Endothelial cell of umbilical vein (primary cell): ENCODE data around the gene FYTTD1. TPM values are rescaled to one million over a fixed set of nuclear protein-coding genes. Genes with fewer than 3 reads are reported as not detected.
A peak's percentile ranks its signal among the peaks of the same experiment; 100 is the strongest.

Source experiments
- BruUV-seq: library from RNA; stranded (reverse); fragments of 400-500 nt; replicated peaks from 2 replicates; lab custom pipeline; 2021; lab: Mats Ljungman, UMichigan
- CTCF ChIA-PET: fragments of 300-600, 350-600 bp; sonication (Branson Sonifier 250); formaldehyde crosslinking; loops from one replicate; lab custom pipeline; 2021; ENCODE audit warnings: antibody characterized with exemption, inconsistent platforms; lab: Charles Lee
- POLR2A ChIA-PET: fragments of 300-600, 350-600 bp; sonication (Branson Sonifier 250); formaldehyde crosslinking; loops from one replicate; lab custom pipeline; 2021; ENCODE audit warnings: antibody characterized with exemption, inconsistent platforms; lab: Charles Lee
- DNase-seq: peaks from one replicate; pipeline ENCODE4 v3.0.0-alpha.2; 2011; ENCODE audit warnings: low read depth, low spot score
- FAIRE-seq: peaks from 2 replicates; lab custom pipeline; 2011; peaks lifted over from hg19 to GRCh38; lab: Jason Lieb, UNC
- H2AFZ ChIP-seq: 2 replicates; pipeline ENCODE4 v1.6.0; 2012; ENCODE audit warnings: low read depth, low read length, control low read depth, inconsistent platforms
- H3K27ac ChIP-seq: 2 replicates; pipeline ENCODE4 v1.5.1; 2011; ENCODE audit warnings: low read depth, mild to moderate bottlenecking, control low read depth, low read length, moderate library complexity; ENCODE audit not compliant: insufficient read depth
- H3K27me3 ChIP-seq, 2 experiments: 2 replicates each; pipeline versions ENCODE4 v1.6.0 to v1.6.1; 2011; ENCODE audit warnings: low read length in 2 of 2, mixed read lengths in 1 of 2; ENCODE audit not compliant: control insufficient read depth in 2 of 2, insufficient read depth in 2 of 2
- H3K36me3 ChIP-seq, 2 experiments: 2 replicates in 1 of 2; 3 replicates in 1 of 2; pipeline ENCODE4 v1.5.1; 2011; ENCODE audit warnings: low read length in 2 of 2, mild to moderate bottlenecking in 1 of 2, moderate library complexity in 1 of 2; ENCODE audit not compliant: control insufficient read depth in 2 of 2, insufficient read depth in 2 of 2; ENCODE audit errors: extremely low read depth in 1 of 2
- H3K4me1 ChIP-seq: 3 replicates; pipeline ENCODE4 v1.5.1; 2011; ENCODE audit warnings: mild to moderate bottlenecking, low read length; ENCODE audit not compliant: control insufficient read depth, insufficient read depth; ENCODE audit errors: extremely low read depth
- H3K4me2 ChIP-seq: 2 replicates; pipeline ENCODE4 v1.6.1; 2011; ENCODE audit warnings: low read length, control low read depth, mixed read lengths; ENCODE audit not compliant: insufficient read depth
- H3K4me3 ChIP-seq, 3 experiments: fragments of 200-600 bp in 1 of 3; sonication (generic), shearing (Covaris generic) in 1 of 3; replicated peaks in 1 of 3; 2 replicates each; pipeline ENCODE4 v1.5.1; 2011 to 2016; ENCODE audit warnings: control low read depth in 3 of 3, low read length in 3 of 3, mild to moderate bottlenecking in 2 of 3, inconsistent platforms in 1 of 3, low read depth in 1 of 3, moderate library complexity in 1 of 3; ENCODE audit not compliant: insufficient read depth in 1 of 3
- H3K79me2 ChIP-seq: 2 replicates; pipeline ENCODE4 v1.6.0; 2012; ENCODE audit warnings: low read length, inconsistent platforms; ENCODE audit not compliant: control insufficient read depth, insufficient read depth
- H3K9ac ChIP-seq: replicated peaks from 2 replicates; pipeline ENCODE3; 2011; ENCODE audit warnings: low read length, control low read depth; ENCODE audit not compliant: insufficient read depth; ENCODE audit errors: extremely low read depth
- H3K9me1 ChIP-seq: replicated peaks from 3 replicates; pipeline ENCODE4 v1.6.0; 2011; ENCODE audit warnings: mild to moderate bottlenecking, low read length; ENCODE audit not compliant: control insufficient read depth, insufficient read depth; ENCODE audit errors: extremely low read depth
- H3K9me3 ChIP-seq: replicated peaks from 2 replicates; pipeline ENCODE4 v1.5.1; 2012; ENCODE audit warnings: low read length, inconsistent platforms; ENCODE audit not compliant: control insufficient read depth, insufficient read depth
- H4K20me1 ChIP-seq: replicated peaks from 2 replicates; pipeline ENCODE3; 2011; ENCODE audit warnings: mild to moderate bottlenecking, low read length; ENCODE audit not compliant: control insufficient read depth, insufficient read depth; ENCODE audit errors: extremely low read depth
- EZH2 ChIP-seq: IDR thresholded peaks from 2 replicates; pipeline ENCODE4 v1.6.1; 2012; ENCODE audit warnings: borderline replicate concordance, low read depth, mild to moderate bottlenecking, moderate library complexity, low read length, inconsistent platforms; ENCODE audit not compliant: severe bottlenecking
- FOS ChIP-seq: IDR thresholded peaks from 2 replicates; pipeline ENCODE4 v1.6.1; 2011; ENCODE audit warnings: mild to moderate bottlenecking, low read length, moderate library complexity, borderline replicate concordance; ENCODE audit not compliant: insufficient read depth
- GATA2 ChIP-seq: IDR thresholded peaks from 2 replicates; pipeline ENCODE4 v1.7.0; 2011; ENCODE audit warnings: low read depth, mild to moderate bottlenecking, moderate library complexity, mixed read lengths, low read length; ENCODE audit not compliant: insufficient read length, insufficient read depth
- JUN ChIP-seq: IDR thresholded peaks from 2 replicates; pipeline ENCODE4 v1.6.1; 2011; ENCODE audit warnings: borderline replicate concordance, low read depth; ENCODE audit not compliant: insufficient read length, insufficient read depth
- MAX ChIP-seq: IDR thresholded peaks from 2 replicates; pipeline ENCODE4 v1.6.1; 2011; ENCODE audit not compliant: insufficient read depth, insufficient read length
- MYC ChIP-seq: IDR thresholded peaks from one replicate; pipeline ENCODE4 v1.6.1; 2011; ENCODE audit warnings: mild to moderate bottlenecking, low read depth, low read length
- POLR2A ChIP-seq: IDR thresholded peaks from 2 replicates; pipeline ENCODE4 v1.6.1; 2012; ENCODE audit warnings: low read depth, mild to moderate bottlenecking, control low read depth, low read length
- POLR2AphosphoS5 ChIP-seq: IDR thresholded peaks from 2 replicates; pipeline ENCODE4 v1.6.1; 2012; ENCODE audit warnings: low read depth, mild to moderate bottlenecking, control low read depth, low read length, moderate library complexity; ENCODE audit not compliant: insufficient read depth
- dilution Hi-C: fragments of 300-500 bp; cut with MboI; formaldehyde crosslinking; loops from one replicate; pipeline ENCODE4 v1.15.0; 2019; ENCODE audit warnings: low sequenced_read_pairs; ENCODE audit not compliant: extremely low pct_ligation_motif_present
- intact Hi-C: fragments of 100-400 bp; cut with micrococcal nuclease; formaldehyde crosslinking; loops from one replicate; pipeline ENCODE4 v1.10.0; 2022
- polyA plus RNA-seq, 4 experiments: library from polyadenylated mRNA; depleted of rRNA in 3 of 4; stranded (reverse) in 3 of 4; unstranded in 1 of 4; fragments of >200 nt; gene quantifications; 2 replicates each; pipeline versions ENCODE4 v1.2.1 to v1.2.3, GENCODE V29; 2011 to 2012; ENCODE audit warnings: missing spikeins in 1 of 4
- total RNA-seq: library from RNA; stranded (reverse); gene quantifications from 2 replicates; pipeline ENCODE4 v1.2.3, GENCODE V29; 2021
- TF ChIP-seq, protein P1 (sequence below), 2 donors: IDR thresholded peaks; 1 replicate in 1 of 2; 2 replicates in 1 of 2; pipeline ENCODE4 v1.5.1; 2011; ENCODE audit warnings: low read length in 2 of 2, mild to moderate bottlenecking in 2 of 2, moderate library complexity in 2 of 2, control low read depth in 1 of 2, inconsistent platforms in 1 of 2, low read depth in 1 of 2; ENCODE audit not compliant: insufficient read depth in 1 of 2; ENCODE audit errors: extremely low read depth in 1 of 2

FYTTD1 gene
- total and polyA plus RNA-seq, 2 donors (not counting 3 experiments of a cell fraction or from before 2014, with no cell fraction given), result 8.9 to 52.3 TPM

GRCh38 chr3:197782230-197782629 lies 32.5 kb downstream of the FYTTD1 start:
- TF ChIP-seq, protein P1, sequence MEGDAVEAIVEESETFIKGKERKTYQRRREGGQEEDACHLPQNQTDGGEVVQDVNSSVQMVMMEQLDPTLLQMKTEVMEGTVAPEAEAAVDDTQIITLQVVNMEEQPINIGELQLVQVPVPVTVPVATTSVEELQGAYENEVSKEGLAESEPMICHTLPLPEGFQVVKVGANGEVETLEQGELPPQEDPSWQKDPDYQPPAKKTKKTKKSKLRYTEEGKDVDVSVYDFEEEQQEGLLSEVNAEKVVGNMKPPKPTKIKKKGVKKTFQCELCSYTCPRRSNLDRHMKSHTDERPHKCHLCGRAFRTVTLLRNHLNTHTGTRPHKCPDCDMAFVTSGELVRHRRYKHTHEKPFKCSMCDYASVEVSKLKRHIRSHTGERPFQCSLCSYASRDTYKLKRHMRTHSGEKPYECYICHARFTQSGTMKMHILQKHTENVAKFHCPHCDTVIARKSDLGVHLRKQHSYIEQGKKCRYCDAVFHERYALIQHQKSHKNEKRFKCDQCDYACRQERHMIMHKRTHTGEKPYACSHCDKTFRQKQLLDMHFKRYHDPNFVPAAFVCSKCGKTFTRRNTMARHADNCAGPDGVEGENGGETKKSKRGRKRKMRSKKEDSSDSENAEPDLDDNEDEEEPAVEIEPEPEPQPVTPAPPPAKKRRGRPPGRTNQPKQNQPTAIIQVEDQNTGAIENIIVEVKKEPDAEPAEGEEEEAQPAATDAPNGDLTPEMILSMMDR (IDR thresholded peaks at IDR 0.05; ENCODE audit: extremely low read depth in 1 of 2, insufficient read depth in 1 of 2, low read depth in 1 of 2, low read length in 2 of 2), result no peak
- TF ChIP-seq JUN, result no peak
- TF ChIP-seq FOS, result no peak
- TF ChIP-seq MAX, result no peak
- TF ChIP-seq MYC, result no peak
- TF ChIP-seq EZH2, result no peak
- TF ChIP-seq POLR2A, result no peak
- no peak for TF ChIP-seq GATA2
- TF ChIP-seq POLR2AphosphoS5, result no peak
- Histone ChIP-seq H2AFZ (no peak overlapping the region), H4K20me1 (no peaks in the 10 kb centered on the region), H3K79me2 (no peaks in the 10 kb centered on the region), H3K9me1 (no peaks in the 10 kb centered on the region), H3K4me1 (no peaks in the 10 kb centered on the region), H3K27ac (no peak overlapping the region), H3K9ac (no peak overlapping the region), H3K4me3 (no peak overlapping the region), H3K4me2 (no peak overlapping the region), H3K9me3 (no peaks in the 10 kb centered on the region), H3K36me3 (peaks cover 13 to 20% of the 10 kb centered on the region in 2 experiments), H3K27me3 (no peaks in the 10 kb centered on the region)
- FAIRE-seq (no peak), DNase-seq (no peak)
- POLR2A ChIA-PET, result no interaction called here
- BruUV-seq, result TSS peak; percentile 31
- intact Hi-C loops (no loop called here), dilution Hi-C loops (no loop called here)
- CTCF ChIA-PET, result interaction anchor here (1.4 kb wide), 1 partner anchor 9 kb away, joined by 4 read pairs; the partner anchor contains the start of gene LRCH3
